Measurements from ENCODE around the gene AURKB. TPM values are rescaled to one million over a fixed set of nuclear protein-coding genes. Genes with fewer than 3 reads are reported as not detected.

AURKB gene
- total and polyA plus RNA-seq, 2 of the 13 experiments (the other 11 are each of a cell fraction or from before 2014, with no cell fraction given): 29.5 to 75.3 TPM

DNA sequence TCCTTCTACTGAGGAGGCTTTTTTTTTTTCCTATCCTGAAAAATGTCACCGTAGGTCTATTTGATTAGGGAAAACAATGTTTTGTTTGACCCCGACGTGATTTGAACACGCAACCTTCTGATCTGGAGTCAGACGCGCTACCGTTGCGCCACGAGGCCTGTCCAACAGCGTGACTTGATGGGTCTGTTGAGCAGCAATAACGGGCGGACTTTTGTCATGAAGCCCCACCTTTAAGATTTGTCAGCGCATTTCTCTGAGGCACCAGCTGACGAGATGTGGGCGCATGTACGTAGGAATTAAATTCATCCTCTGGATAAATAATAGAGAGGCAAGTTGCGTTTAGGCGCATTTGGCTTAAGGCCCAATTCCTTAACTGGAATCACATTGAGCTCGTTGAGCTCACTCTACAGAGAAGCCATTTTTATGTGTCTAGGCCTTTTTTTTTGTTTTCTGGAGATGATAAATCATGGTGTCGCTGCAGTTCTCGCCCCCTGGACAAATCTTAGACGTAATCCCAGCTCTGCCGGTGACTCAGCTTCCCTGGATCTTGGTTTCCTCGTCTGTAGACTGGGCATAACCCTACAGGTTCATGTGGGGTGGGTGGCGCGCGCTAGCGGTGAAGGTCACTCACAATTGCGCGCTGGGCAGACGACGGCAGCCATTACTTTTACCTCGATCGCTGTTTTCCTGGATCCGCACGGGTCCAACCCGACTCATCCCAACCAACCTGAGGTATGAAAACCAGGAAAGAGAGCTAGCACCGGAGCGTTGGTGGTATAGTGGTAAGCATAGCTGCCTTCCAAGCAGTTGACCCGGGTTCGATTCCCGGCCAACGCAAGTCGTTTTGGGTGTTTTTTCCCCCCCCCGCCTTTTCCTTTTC, 10.6 kb upstream of the AURKB start (continued):
- TF ChIP-seq, protein P1, sequence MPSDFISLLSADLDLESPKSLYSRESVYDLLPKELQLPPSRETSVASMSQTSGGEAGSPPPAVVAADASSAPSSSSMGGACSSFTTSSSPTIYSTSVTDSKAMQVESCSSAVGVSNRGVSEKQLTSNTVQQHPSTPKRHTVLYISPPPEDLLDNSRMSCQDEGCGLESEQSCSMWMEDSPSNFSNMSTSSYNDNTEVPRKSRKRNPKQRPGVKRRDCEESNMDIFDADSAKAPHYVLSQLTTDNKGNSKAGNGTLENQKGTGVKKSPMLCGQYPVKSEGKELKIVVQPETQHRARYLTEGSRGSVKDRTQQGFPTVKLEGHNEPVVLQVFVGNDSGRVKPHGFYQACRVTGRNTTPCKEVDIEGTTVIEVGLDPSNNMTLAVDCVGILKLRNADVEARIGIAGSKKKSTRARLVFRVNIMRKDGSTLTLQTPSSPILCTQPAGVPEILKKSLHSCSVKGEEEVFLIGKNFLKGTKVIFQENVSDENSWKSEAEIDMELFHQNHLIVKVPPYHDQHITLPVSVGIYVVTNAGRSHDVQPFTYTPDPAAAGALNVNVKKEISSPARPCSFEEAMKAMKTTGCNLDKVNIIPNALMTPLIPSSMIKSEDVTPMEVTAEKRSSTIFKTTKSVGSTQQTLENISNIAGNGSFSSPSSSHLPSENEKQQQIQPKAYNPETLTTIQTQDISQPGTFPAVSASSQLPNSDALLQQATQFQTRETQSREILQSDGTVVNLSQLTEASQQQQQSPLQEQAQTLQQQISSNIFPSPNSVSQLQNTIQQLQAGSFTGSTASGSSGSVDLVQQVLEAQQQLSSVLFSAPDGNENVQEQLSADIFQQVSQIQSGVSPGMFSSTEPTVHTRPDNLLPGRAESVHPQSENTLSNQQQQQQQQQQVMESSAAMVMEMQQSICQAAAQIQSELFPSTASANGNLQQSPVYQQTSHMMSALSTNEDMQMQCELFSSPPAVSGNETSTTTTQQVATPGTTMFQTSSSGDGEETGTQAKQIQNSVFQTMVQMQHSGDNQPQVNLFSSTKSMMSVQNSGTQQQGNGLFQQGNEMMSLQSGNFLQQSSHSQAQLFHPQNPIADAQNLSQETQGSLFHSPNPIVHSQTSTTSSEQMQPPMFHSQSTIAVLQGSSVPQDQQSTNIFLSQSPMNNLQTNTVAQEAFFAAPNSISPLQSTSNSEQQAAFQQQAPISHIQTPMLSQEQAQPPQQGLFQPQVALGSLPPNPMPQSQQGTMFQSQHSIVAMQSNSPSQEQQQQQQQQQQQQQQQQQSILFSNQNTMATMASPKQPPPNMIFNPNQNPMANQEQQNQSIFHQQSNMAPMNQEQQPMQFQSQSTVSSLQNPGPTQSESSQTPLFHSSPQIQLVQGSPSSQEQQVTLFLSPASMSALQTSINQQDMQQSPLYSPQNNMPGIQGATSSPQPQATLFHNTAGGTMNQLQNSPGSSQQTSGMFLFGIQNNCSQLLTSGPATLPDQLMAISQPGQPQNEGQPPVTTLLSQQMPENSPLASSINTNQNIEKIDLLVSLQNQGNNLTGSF (CRISPR knock-in tag; IDR thresholded peaks at IDR 0.05): no peak
- TF ChIP-seq HNF4G (IDR thresholded peaks at IDR 0.05; ENCODE audit: borderline replicate concordance, low read depth, low read length) (0 out of 2 replicates have a peak, but pooled peaks have one; percentile 51), HNF4G (CRISPR knock-in tag; IDR thresholded peaks at IDR 0.05; ENCODE audit: borderline replicate concordance, low read depth) (no peak), AKAP8 (CRISPR knock-in tag; IDR thresholded peaks at IDR 0.05) (no peak), SMYD3 (CRISPR knock-in tag; IDR thresholded peaks at IDR 0.05) (peak; percentile 72), SUZ12 (IDR thresholded peaks at IDR 0.05; ENCODE audit: low read depth, low read length) (no peak), E2F2 (CRISPR knock-in tag; IDR thresholded peaks at IDR 0.05; ENCODE audit: borderline replicate concordance) (no peak), RAD51 (IDR thresholded peaks at IDR 0.05; ENCODE audit: borderline replicate concordance) (no peak), ATF7 (IDR thresholded peaks at IDR 0.05) (no peak), ATF7 (CRISPR knock-in tag; IDR thresholded peaks at IDR 0.05) (no peak), ZNF18 (CRISPR knock-in tag; IDR thresholded peaks at IDR 0.05; ENCODE audit: insufficient replicate concordance) (no peak), CC2D1A (CRISPR knock-in tag; IDR thresholded peaks at IDR 0.05) (no peak), ZNF335 (CRISPR knock-in tag; IDR thresholded peaks at IDR 0.05) (no peak), ZNF839 (CRISPR knock-in tag; IDR thresholded peaks at IDR 0.05; ENCODE audit: borderline replicate concordance) (no peak), GABPB1 (CRISPR knock-in tag; IDR thresholded peaks at IDR 0.05) (no peak; the same call in none of the 2 replicates)
- TF ChIP-seq, protein P2, sequence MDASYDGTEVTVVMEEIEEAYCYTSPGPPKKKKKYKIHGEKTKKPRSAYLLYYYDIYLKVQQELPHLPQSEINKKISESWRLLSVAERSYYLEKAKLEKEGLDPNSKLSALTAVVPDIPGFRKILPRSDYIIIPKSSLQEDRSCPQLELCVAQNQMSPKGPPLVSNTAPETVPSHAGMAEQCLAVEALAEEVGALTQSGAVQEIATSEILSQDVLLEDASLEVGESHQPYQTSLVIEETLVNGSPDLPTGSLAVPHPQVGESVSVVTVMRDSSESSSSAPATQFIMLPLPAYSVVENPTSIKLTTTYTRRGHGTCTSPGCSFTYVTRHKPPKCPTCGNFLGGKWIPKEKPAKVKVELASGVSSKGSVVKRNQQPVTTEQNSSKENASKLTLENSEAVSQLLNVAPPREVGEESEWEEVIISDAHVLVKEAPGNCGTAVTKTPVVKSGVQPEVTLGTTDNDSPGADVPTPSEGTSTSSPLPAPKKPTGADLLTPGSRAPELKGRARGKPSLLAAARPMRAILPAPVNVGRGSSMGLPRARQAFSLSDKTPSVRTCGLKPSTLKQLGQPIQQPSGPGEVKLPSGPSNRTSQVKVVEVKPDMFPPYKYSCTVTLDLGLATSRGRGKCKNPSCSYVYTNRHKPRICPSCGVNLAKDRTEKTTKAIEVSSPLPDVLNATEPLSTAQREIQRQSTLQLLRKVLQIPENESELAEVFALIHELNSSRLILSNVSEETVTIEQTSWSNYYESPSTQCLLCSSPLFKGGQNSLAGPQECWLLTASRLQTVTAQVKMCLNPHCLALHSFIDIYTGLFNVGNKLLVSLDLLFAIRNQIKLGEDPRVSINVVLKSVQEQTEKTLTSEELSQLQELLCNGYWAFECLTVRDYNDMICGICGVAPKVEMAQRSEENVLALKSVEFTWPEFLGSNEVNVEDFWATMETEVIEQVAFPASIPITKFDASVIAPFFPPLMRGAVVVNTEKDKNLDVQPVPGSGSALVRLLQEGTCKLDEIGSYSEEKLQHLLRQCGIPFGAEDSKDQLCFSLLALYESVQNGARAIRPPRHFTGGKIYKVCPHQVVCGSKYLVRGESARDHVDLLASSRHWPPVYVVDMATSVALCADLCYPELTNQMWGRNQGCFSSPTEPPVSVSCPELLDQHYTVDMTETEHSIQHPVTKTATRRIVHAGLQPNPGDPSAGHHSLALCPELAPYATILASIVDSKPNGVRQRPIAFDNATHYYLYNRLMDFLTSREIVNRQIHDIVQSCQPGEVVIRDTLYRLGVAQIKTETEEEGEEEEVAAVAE (CRISPR knock-in tag; IDR thresholded peaks at IDR 0.05; ENCODE audit: borderline replicate concordance): no peak; the same call in 1 of the 2 replicates

All from HepG2 (cell line).